GM23338 (cell line): ENCODE data around the gene TSR3. TPM values are rescaled to one million over a fixed set of nuclear protein-coding genes. Genes with fewer than 3 reads are reported as not detected.

Source experiments
- ATAC-seq: fragments of 200-7000 bp; cut with Tn5 transposase; 3 replicates; pipeline ENCODE4 v1.9.1; 2020
- DNase-seq: peaks from one replicate; pipeline ENCODE4 v3.0.0-alpha.2; 2015; ENCODE audit warnings: low spot score
- H2AFZ ChIP-seq: fragments of 200-600 bp; sonication (generic); 2 replicates; pipeline ENCODE4 v1.8.0; 2016; ENCODE audit warnings: antibody characterized with exemption, mild to moderate bottlenecking, moderate library complexity
- H3F3A ChIP-seq: fragments of 200-600 bp; sonication (generic); replicated peaks from 2 replicates; pipeline ENCODE4 v1.8.0; 2017; ENCODE audit warnings: antibody characterized with exemption, mixed run types, low read depth
- H3K27ac ChIP-seq: fragments of 200-600 bp; sonication (generic); 2 replicates; pipeline ENCODE4 v1.6.1; 2016; ENCODE audit warnings: low read depth
- H3K27me3 ChIP-seq: fragments of 200-600 bp; sonication (generic); 2 replicates; pipeline ENCODE4 v1.8.0; 2016; ENCODE audit warnings: mild to moderate bottlenecking, mixed run types, moderate library complexity; ENCODE audit not compliant: insufficient read depth
- H3K36me3 ChIP-seq: fragments of 200-600 bp; sonication (generic); 2 replicates; pipeline ENCODE4 v1.8.0; 2016; ENCODE audit warnings: mild to moderate bottlenecking; ENCODE audit not compliant: insufficient read depth
- H3K4me1 ChIP-seq: fragments of 200-600 bp; sonication (generic); 2 replicates; pipeline ENCODE4 v1.8.0; 2016; ENCODE audit warnings: mild to moderate bottlenecking, moderate library complexity; ENCODE audit not compliant: insufficient read depth
- H3K4me2 ChIP-seq: fragments of 200-600 bp; sonication (generic); 2 replicates; pipeline ENCODE4 v1.7.1; 2017; ENCODE audit warnings: mixed run types
- H3K4me3 ChIP-seq: fragments of 200-600 bp; sonication (generic); 2 replicates; pipeline ENCODE4 v1.6.1; 2016; ENCODE audit warnings: mixed run types
- H3K79me2 ChIP-seq: fragments of 200-600 bp; sonication (generic); replicated peaks from 2 replicates; pipeline ENCODE4 v1.8.0; 2017; ENCODE audit warnings: mild to moderate bottlenecking; ENCODE audit not compliant: insufficient read depth
- H3K9me2 ChIP-seq: fragments of 200-600 bp; sonication (generic); 2 replicates; pipeline ENCODE4 v1.8.0; 2017; ENCODE audit not compliant: insufficient read depth
- H4K20me1 ChIP-seq: fragments of 200-600 bp; sonication (generic); replicated peaks from 2 replicates; pipeline ENCODE4 v1.8.0; 2017; ENCODE audit warnings: mild to moderate bottlenecking; ENCODE audit not compliant: insufficient read depth
- H3K27ac Mint-ChIP-seq: 2 replicates; pipeline ENCODE4 v1.8.0; 2020; ENCODE audit warnings: inconsistent platforms, mild to moderate bottlenecking, moderate library complexity, mixed read lengths
- H3K27me3 Mint-ChIP-seq: 3 replicates; pipeline ENCODE4 v1.8.0; 2022; ENCODE audit warnings: low read depth, mild to moderate bottlenecking, moderate library complexity, mixed read lengths, inconsistent platforms; ENCODE audit not compliant: insufficient read depth, poor library complexity
- H3K36me3 Mint-ChIP-seq: 3 replicates; pipeline ENCODE4 v1.8.0; 2021; ENCODE audit warnings: low read depth, mild to moderate bottlenecking, inconsistent platforms, moderate library complexity, mixed read lengths
- H3K4me1 Mint-ChIP-seq: 3 replicates; pipeline ENCODE4 v1.8.0; 2020; ENCODE audit warnings: mild to moderate bottlenecking, inconsistent platforms, mixed read lengths
- H3K4me3 Mint-ChIP-seq: 3 replicates; pipeline ENCODE4 v1.8.0; 2021; ENCODE audit warnings: moderate library complexity, mild to moderate bottlenecking, inconsistent platforms, mixed read lengths
- H3K9me3 Mint-ChIP-seq: 3 replicates; pipeline ENCODE4 v1.8.0; 2020; ENCODE audit warnings: moderate library complexity, mild to moderate bottlenecking, inconsistent platforms, mixed read lengths
- ETS1 ChIP-seq: IDR thresholded peaks from 2 replicates; pipeline ENCODE4 v1.6.1; 2016; ENCODE audit warnings: antibody characterized with exemption
- JUNB ChIP-seq: IDR thresholded peaks from one replicate; pipeline ENCODE4 v1.6.1; 2016; ENCODE audit warnings: antibody characterized with exemption; ENCODE audit not compliant: unreplicated experiment
- POLR2AphosphoS5 ChIP-seq: IDR thresholded peaks from 2 replicates; pipeline ENCODE4 v1.6.1; 2016; ENCODE audit warnings: antibody characterized with exemption, low read depth
- REST ChIP-seq: IDR thresholded peaks from one replicate; pipeline ENCODE4 v1.6.1; 2018; ENCODE audit warnings: antibody characterized with exemption; ENCODE audit not compliant: unreplicated experiment
- ZNF462 ChIP-seq: fragments of 250-450 bp; sonication (Bioruptor Pico); IDR thresholded peaks from 2 replicates; pipeline ENCODE4 v1.5.0; 2020; ENCODE audit warnings: mild to moderate bottlenecking, moderate library complexity
- polyA plus RNA-seq: library from polyadenylated mRNA; unstranded; fragments of >200 nt; fragmentation: Nextera tagmentation; extraction: Ambion mirVana; gene quantifications from 2 replicates; pipeline ENCODE4 v1.2.1, GENCODE V29; 2016
- total RNA-seq: library from RNA; depleted of rRNA; stranded (reverse); fragments of >200 nt; shearing (Covaris generic); gene quantifications from 2 replicates; pipeline ENCODE4 v1.2.3, GENCODE V29; 2014
- TF ChIP-seq, protein P1 (sequence below), 2 experiments: fragments of 200-600 bp in 1 of 2; sonication (generic) in 1 of 2; conservative IDR thresholded peaks; 2 replicates each; pipeline versions ENCODE4 v1.5.1 to v1.6.1; 2016 to 2017; ENCODE audit warnings: antibody characterized with exemption in 2 of 2, low read depth in 2 of 2, mild to moderate bottlenecking in 2 of 2, moderate library complexity in 1 of 2

TSR3 gene
- total and polyA plus RNA-seq, 2 experiments from 2014 or later = 58.5 to 97.3 TPM

GRCh38 chr16:1394367-1394951, 42.8 kb upstream of the TSR3 start:
- Histone ChIP-seq H3K4me3 (no peak overlapping the region), H3K79me2 (no peaks in the 10 kb centered on the region), H3F3A (no peaks in the 10 kb centered on the region), H2AFZ (no peak overlapping the region), H4K20me1 (no peaks in the 10 kb centered on the region; the same call in 1 of the 2 replicates), H3K27ac (no peak overlapping the region), H3K4me1 (no peaks in the 10 kb centered on the region), H3K27me3 (no peaks in the 10 kb centered on the region), H3K4me2 (no peak overlapping the region), H3K36me3 (no peaks in the 10 kb centered on the region), H3K9me2 (no peaks in the 10 kb centered on the region)
- Mint-ChIP-seq H3K9me3 (no peaks in the 10 kb centered on the region), H3K36me3 (peaks cover 4% of the 10 kb centered on the region; the same call in 2 of the 3 replicates), H3K27me3 (peaks cover 6% of the 10 kb centered on the region), H3K27ac (no peak overlapping the region), H3K4me1 (no peaks in the 10 kb centered on the region; the same call in 2 of the 3 replicates), H3K4me3 (no peak overlapping the region)
- TF ChIP-seq ZNF462 (CRISPR knock-in tag) = no peak
- TF ChIP-seq ETS1 = no peak
- TF ChIP-seq POLR2AphosphoS5 = no peak
- TF ChIP-seq, protein P1, sequence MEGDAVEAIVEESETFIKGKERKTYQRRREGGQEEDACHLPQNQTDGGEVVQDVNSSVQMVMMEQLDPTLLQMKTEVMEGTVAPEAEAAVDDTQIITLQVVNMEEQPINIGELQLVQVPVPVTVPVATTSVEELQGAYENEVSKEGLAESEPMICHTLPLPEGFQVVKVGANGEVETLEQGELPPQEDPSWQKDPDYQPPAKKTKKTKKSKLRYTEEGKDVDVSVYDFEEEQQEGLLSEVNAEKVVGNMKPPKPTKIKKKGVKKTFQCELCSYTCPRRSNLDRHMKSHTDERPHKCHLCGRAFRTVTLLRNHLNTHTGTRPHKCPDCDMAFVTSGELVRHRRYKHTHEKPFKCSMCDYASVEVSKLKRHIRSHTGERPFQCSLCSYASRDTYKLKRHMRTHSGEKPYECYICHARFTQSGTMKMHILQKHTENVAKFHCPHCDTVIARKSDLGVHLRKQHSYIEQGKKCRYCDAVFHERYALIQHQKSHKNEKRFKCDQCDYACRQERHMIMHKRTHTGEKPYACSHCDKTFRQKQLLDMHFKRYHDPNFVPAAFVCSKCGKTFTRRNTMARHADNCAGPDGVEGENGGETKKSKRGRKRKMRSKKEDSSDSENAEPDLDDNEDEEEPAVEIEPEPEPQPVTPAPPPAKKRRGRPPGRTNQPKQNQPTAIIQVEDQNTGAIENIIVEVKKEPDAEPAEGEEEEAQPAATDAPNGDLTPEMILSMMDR (conservative IDR thresholded peaks at IDR 0.05; ENCODE audit: low read depth in 2 of 2) = no peak
- no peak for TF ChIP-seq JUNB
- no peak for TF ChIP-seq REST
- DNase-seq (no peak), ATAC-seq (no peak)
